HT-29 (cell line): ENCODE data around the gene CALML3. TPM values are rescaled to one million over a fixed set of nuclear protein-coding genes. Genes with fewer than 3 reads are reported as not detected.

Experiments used
- DNase-seq: peaks from one replicate; pipeline ENCODE4 v3.0.0-alpha.2; 2015; ENCODE audit warnings: low spot score
- total RNA-seq: library from RNA; depleted of rRNA; stranded (reverse); fragments of >200 nt; shearing (Covaris generic); gene quantifications from 2 replicates; pipeline ENCODE4 v1.2.3, GENCODE V29; 2014

CALML3 gene
- total RNA-seq, 1 experiment from 2014 or later: not detected

- DNase-seq: no peak
Observed at GRCh38 chr10:5506751-5507648, 17.8 kb upstream of the CALML3 start.

GRCh38 chr10:5507649-5508131, 17.1 kb upstream of the CALML3 start:
- DNase-seq: no peak

- DNase-seq: no peak
Observed at GRCh38 chr10:5508161-5508604, 16.6 kb upstream of the CALML3 start.

GRCh38 chr10:5508786-5509185, 16.0 kb upstream of the CALML3 start:
- no peak for DNase-seq

- DNase-seq: no peak
Observed at GRCh38 chr10:5509236-5509635, 15.5 kb upstream of the CALML3 start.

- DNase-seq: no peak
Observed at GRCh38 chr10:5509691-5510090, 15.1 kb upstream of the CALML3 start.

- DNase-seq: no peak
Observed at GRCh38 chr10:5510281-5511072, 14.3 kb upstream of the CALML3 start.

GRCh38 chr10:5511231-5511884, 13.4 kb upstream of the CALML3 start:
- no peak for DNase-seq

- DNase-seq: no peak
Observed at GRCh38 chr10:5511885-5512280, 12.9 kb upstream of the CALML3 start.

GRCh38 chr10:5512331-5512730, 12.4 kb upstream of the CALML3 start:
- no peak for DNase-seq

GRCh38 chr10:5512881-5513612, 11.7 kb upstream of the CALML3 start:
- no peak for DNase-seq

- no peak for DNase-seq
Observed at GRCh38 chr10:5514226-5514850, 10.4 kb upstream of the CALML3 start.

GRCh38 chr10:5515948-5516761, 8.6 kb upstream of the CALML3 start:
- DNase-seq: no peak

GRCh38 chr10:5517546-5517945, 7.2 kb upstream of the CALML3 start:
- no peak for DNase-seq

- DNase-seq: peak; percentile 44
Observed at GRCh38 chr10:5518143-5518542, 6.6 kb upstream of the CALML3 start.

GRCh38 chr10:5519054-5519453, 5.7 kb upstream of the CALML3 start:
- DNase-seq: no peak

GRCh38 chr10:5522913-5523560, 1.7 kb upstream of the CALML3 start:
- DNase-seq: no peak

- no peak for DNase-seq
Observed at GRCh38 chr10:5523796-5524574, 776 bp upstream of the CALML3 start.
